GM21529 (cell line): ENCODE results near the gene COX8C.
"Not testable (repeated sequence)": the region's sequence is repeated elsewhere in the genome, so short reads cannot be mapped to it uniquely, and the experiment has no call there.

Source experiments
- ATAC-seq: cut with Tn5 transposase; IDR thresholded peaks from one replicate; pipeline ENCODE4 v1.9.1; 2021; ENCODE audit not compliant: unreplicated experiment

The COX8C gene

DNA sequence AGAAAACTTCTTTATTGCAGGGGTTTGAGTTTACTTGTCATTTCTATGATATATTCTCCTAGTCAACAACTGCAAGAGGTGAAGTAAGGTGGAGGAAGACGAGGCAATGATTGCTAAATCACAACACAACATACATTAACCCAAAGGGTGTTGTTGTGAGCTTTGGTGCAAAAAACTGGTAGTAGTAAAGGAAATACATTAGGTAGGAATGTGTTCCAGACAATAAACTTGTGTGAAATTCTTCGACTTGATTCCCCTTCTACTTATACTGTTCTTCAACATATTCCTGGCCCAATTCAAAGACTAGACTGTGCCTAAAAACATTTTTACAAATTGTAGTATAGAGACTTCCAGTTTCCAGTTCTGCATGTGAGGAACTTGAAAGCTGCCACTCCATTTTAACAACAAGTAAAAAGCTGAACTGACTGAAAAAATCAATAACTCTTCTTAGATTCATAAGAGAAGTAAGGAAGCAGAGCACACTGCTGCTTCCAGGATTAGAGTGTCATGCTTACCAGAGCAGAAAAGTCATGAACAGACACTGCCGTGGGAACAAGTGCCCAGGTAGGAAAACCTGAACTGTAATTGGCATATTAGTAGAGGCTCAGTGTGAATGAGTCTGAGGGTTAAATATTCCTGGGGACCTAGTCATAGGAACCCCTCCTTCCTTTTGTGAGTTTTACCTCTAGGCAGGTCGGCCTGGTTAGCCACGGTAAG lies 22.2 kb downstream of the COX8C start:
- peak; percentile 31 for ATAC-seq

- ATAC-seq, result peak; percentile 93
These were observed 22.8 kb downstream of the COX8C start for GRCh38 chr14:93369713-93370266.

GRCh38 chr14:93375673-93376156 lies 28.7 kb downstream of the COX8C start:
- peak; percentile 97 for ATAC-seq

GRCh38 chr14:93379831-93380230 lies 32.8 kb downstream of the COX8C start:
- no peak for ATAC-seq

DNA sequence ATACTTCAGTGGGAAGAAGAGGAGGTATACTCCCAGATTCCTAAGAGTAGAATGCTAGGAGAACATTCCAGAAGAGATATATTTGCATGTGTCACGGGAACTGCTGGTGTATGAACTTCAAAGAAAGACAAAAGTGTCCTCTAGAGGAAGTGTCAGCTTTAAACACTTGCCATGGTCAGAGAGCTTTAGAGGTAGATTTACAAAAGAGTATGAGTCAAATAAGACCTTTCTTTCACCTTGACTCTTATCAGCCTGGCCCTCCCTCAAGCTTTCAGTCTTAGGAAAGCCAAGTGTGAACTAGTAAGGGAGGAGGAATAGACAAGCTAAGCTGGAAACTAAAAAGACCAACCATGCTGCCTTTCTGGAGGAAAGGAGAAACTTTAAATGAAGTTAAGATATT lies 34.7 kb downstream of the COX8C start:
- no peak for ATAC-seq

- not testable (repeated sequence) for ATAC-seq
These were observed 37.3 kb downstream of the COX8C start for GRCh38 chr14:93384256-93384655.

DNA sequence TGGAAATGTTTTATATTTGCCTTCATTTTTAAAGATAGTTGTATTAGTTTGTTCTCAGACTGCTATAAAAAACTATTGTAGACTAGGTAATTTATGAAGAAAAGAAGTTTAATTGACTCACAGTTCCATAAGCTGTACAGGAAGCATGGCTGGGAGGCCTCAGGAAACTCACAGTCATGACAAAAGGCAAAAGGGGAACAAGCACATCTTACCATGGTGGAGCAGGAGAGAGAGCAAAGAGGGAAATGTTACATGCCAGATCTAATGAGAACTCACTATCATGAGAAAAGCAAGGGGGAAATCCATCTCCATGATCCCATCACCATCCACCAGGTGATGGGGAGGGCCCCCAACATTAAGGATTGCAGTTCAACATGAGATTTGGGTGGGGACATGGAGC lies 48.2 kb downstream of the COX8C start:
- no peak for ATAC-seq

DNA sequence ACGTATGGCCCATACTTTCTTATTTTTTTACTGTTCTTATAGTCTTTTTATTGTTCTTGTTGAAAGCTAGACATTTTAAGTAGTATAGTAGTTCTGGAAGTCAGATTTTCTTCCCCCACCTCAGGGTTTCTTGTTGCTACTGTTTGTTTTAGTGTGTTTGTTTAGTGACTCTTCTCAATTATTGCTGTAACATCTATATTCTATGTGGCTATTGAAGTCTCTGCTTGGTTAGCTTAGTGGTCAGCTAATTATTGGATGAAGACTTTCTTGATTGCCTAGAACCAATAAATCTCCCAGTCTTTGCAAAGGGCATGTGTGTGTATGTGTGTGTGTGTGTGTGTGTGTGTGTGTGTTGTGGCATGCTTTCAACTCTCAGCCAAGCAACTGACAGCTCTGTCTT lies 49.5 kb downstream of the COX8C start:
- ATAC-seq, result no peak
